ENCODE results near the gene GP9. TPM values are rescaled to one million over a fixed set of nuclear protein-coding genes. Genes with fewer than 3 reads are reported as not detected.

Gene GP9
- total RNA-seq, 4 donors from 2014 or later, result 0.64 to 1.2 TPM; not detected in 2

DNA sequence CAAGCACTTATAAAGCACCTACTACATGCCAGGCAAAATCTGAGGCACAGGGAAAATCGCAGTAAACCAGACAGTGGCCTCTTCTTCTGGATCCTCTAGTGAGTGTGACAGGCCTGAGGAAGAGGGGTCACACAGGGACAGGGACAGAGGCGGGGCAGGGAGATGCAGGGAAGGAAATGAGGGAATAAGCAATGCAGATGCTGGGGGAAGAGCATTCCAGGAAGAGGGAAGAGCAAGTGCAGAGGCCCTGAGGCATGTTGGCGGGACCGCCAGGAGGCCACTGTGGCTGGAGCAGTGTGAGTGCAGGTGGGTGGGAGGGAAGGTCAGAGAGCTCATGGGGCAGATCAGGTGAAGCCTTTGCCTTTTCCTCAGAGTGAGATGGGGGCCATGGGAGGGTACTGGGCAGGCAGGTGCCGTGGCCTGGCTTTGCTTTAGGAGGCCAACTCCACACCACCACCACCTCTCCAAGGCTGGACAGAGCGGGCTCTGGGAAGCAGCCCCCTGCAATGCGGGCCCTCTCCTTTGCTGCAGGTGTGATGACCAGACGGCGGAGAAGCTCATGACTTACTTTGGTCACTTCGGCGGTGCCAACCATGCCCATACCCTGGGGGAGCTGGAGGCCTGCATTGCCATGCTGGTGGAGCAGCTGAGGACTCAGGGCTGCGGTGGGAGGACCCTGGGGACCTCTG is 26.8 kb upstream of the GP9 start:
- no peak overlapping the region for H3K27ac ChIP-seq
- in situ Hi-C loops (cut with MboI; ENCODE audit: low pct_ligation_motif_present in 1 of 4, low pct_unique_long_range_greater_than_20kb in 1 of 4, low sequenced_read_pairs in 3 of 4), result no loop called here
- no peak for TF ChIP-seq POLR2A (IDR thresholded peaks at IDR 0.05)
- TF ChIP-seq EP300 (IDR thresholded peaks at IDR 0.05; ENCODE audit: low read depth), result no peak
- 90 to 100% methylated on average over 1 to 12 of the region's 12 CpGs for WGBS, 2 donors (ENCODE audit: low coverage in 1 of 2)
- no peaks in the 10 kb centered on the region for H3K9me3 ChIP-seq
- intact Hi-C loops (cut with DNase I; ENCODE audit: low total_unique reads), result no loop called here
- no peaks in the 10 kb centered on the region for H3K36me3 ChIP-seq
- DNase-seq, result no peak
- no peaks in the 10 kb centered on the region for H3K27me3 ChIP-seq
- no peaks in the 10 kb centered on the region for H3K4me1 ChIP-seq
- H3K4me3 ChIP-seq, result no peak overlapping the region

DNA sequence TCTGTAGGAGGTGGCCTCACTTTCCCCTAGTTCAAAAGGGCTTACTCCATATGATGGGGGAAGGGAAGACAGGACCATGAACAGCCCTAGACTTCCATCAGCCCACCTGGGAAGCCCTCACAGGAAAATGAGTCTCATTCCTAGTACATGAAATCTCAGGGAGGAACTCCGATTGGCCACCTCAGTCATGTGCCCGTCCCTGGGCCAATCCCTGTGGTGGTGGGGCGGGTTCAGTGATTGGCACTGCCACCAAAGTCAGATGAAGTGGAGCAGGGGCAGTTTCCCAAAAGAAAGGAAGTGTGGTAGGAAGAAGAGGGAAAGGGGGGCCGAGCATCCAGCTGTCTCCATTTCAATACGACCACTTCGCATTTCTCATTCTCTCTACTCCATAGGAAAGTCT is 25.9 kb upstream of the GP9 start:
- TF ChIP-seq, protein P1, sequence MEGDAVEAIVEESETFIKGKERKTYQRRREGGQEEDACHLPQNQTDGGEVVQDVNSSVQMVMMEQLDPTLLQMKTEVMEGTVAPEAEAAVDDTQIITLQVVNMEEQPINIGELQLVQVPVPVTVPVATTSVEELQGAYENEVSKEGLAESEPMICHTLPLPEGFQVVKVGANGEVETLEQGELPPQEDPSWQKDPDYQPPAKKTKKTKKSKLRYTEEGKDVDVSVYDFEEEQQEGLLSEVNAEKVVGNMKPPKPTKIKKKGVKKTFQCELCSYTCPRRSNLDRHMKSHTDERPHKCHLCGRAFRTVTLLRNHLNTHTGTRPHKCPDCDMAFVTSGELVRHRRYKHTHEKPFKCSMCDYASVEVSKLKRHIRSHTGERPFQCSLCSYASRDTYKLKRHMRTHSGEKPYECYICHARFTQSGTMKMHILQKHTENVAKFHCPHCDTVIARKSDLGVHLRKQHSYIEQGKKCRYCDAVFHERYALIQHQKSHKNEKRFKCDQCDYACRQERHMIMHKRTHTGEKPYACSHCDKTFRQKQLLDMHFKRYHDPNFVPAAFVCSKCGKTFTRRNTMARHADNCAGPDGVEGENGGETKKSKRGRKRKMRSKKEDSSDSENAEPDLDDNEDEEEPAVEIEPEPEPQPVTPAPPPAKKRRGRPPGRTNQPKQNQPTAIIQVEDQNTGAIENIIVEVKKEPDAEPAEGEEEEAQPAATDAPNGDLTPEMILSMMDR (IDR thresholded peaks at IDR 0.05), result no peak
- TF ChIP-seq EP300 (IDR thresholded peaks at IDR 0.05; ENCODE audit: low read depth), result no peak
- no peak for TF ChIP-seq POLR2AphosphoS5 (IDR thresholded peaks at IDR 0.05)
- no peak for TF ChIP-seq POLR2A (IDR thresholded peaks at IDR 0.05)
- in situ Hi-C loops (cut with MboI; ENCODE audit: low pct_ligation_motif_present in 1 of 4, low pct_unique_long_range_greater_than_20kb in 1 of 4, low sequenced_read_pairs in 3 of 4), result no loop called here
- no peak overlapping the region for H3K4me3 ChIP-seq
- intact Hi-C loops (cut with DNase I; ENCODE audit: low total_unique reads), result no loop called here
- DNase-seq, result no peak
- no peaks in the 10 kb centered on the region for H3K4me1 ChIP-seq
- no peaks in the 10 kb centered on the region for H3K36me3 ChIP-seq
- H3K9me3 ChIP-seq, result no peaks in the 10 kb centered on the region
- no peaks in the 10 kb centered on the region for H3K27me3 ChIP-seq
- WGBS, 2 donors (ENCODE audit: low coverage in 1 of 2), result 83 to 89% methylated on average over 5 to 6 of the region's 6 CpGs
- no peak overlapping the region for H3K27ac ChIP-seq

DNA sequence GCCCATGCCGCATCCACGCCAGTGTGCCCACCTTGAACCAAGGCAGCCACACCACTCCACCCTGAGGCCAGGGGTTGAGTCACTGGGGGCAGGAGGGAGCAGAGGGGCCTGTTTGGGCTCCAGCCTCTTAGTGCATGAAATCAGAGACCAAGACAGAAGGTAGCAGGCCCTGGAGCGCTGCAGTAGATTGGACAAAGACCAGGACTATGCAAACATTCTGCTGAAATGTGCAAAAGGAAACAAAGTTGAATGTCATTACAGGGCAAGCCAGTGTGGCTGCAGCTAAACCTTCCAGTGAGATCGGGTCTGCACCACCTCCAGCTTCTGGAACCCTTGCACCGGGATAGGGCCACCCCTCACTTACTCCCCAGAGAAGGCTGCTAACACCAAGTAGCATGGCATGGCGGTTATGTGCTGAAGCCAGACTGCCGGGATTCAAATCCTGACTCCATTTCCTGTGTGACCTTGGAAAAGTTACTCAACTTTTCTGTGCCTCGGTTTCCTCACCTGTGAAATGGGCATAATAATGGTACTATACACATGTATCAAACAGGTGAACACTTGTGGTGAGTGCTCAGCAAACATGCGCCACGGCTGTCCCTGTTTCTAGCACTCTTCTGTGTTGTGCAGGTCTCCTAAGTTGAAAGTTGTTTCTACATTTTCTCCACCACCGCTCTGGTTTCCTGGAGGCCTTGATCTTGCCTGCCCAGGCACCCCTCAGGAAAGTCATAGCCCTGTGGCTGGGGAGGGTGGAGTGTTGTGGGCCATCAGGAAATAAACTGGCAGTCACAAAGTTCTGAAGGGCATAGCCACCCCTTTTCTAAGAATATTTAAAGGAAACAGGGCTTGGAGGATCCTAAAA is 25.0 kb upstream of the GP9 start:
- 60 to 80% methylated on average over 1 to 11 of the region's 11 CpGs for WGBS, 2 donors (ENCODE audit: low coverage in 1 of 2)
- no peak for DNase-seq
- intact Hi-C loops (cut with DNase I; ENCODE audit: low total_unique reads) (no loop called here), in situ Hi-C loops (cut with MboI; ENCODE audit: low pct_ligation_motif_present in 1 of 4, low pct_unique_long_range_greater_than_20kb in 1 of 4, low sequenced_read_pairs in 3 of 4) (no loop called here)
- no peak overlapping the region for H3K4me3 ChIP-seq
- no peaks in the 10 kb centered on the region for H3K4me1 ChIP-seq
- no peaks in the 10 kb centered on the region for H3K27me3 ChIP-seq
- no peaks in the 10 kb centered on the region for H3K36me3 ChIP-seq
- TF ChIP-seq EP300 (IDR thresholded peaks at IDR 0.05; ENCODE audit: low read depth) (no peak), POLR2AphosphoS5 (IDR thresholded peaks at IDR 0.05) (no peak), POLR2A (IDR thresholded peaks at IDR 0.05) (no peak)
- TF ChIP-seq, protein P1 (IDR thresholded peaks at IDR 0.05), result no peak
- no peak overlapping the region for H3K27ac ChIP-seq
- H3K9me3 ChIP-seq, result no peaks in the 10 kb centered on the region

DNA sequence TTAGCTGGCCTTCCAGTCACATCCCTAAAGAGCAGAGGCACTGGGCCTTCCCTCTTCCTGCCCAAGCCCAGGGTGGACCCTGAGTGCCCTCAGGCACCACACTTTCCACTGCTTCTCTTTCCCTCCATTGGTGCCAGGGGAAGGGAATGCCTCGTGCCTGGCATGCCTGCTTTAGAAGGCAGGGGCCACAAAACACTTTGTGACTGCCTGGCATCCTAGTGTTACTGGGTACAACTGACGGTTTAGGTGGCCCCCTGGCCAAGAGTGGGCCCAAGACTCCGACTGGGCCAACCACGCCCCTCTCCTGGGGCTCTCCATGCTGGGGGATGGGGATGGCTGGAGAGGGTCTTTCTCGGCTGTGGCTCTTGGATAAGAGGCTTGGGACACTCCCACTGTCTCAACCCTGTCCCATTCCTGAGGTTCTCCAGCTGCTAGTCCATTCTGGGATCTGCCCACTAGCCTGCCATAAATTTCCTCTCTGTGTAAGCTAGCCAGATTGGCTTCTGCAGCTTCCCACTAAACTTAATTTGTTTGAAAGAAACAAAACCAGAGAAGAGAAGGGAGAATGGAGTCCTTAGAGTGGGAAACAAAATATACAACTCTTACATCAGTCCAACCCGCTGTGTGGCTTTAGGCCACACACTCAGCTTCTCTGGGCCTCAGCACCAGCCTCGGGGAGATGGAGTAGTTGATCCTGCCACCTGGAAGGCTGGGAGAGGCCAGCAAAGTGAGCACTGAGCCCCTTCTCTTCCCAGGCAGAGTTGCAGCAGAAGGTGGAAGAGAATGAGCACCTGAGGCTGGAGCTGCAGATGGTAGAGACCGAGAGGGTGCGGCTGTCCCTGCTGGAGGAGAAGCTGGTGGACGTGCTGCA is 24.1 kb upstream of the GP9 start:
- TF ChIP-seq, protein P1 (IDR thresholded peaks at IDR 0.05), result no peak
- TF ChIP-seq POLR2A (IDR thresholded peaks at IDR 0.05) (no peak), EP300 (IDR thresholded peaks at IDR 0.05; ENCODE audit: low read depth) (no peak), POLR2AphosphoS5 (IDR thresholded peaks at IDR 0.05) (no peak)
- Histone ChIP-seq H3K27me3 (no peaks in the 10 kb centered on the region), H3K27ac (no peak overlapping the region), H3K9me3 (no peaks in the 10 kb centered on the region), H3K36me3 (no peaks in the 10 kb centered on the region), H3K4me3 (no peak overlapping the region), H3K4me1 (no peaks in the 10 kb centered on the region)
- 82 to 90% methylated on average over 2 to 9 of the region's 10 CpGs for WGBS, 2 donors (ENCODE audit: low coverage in 1 of 2)
- intact Hi-C loops (cut with DNase I; ENCODE audit: low total_unique reads) (no loop called here), in situ Hi-C loops (cut with MboI; ENCODE audit: low pct_ligation_motif_present in 1 of 4, low pct_unique_long_range_greater_than_20kb in 1 of 4, low sequenced_read_pairs in 3 of 4) (no loop called here)
- DNase-seq, result no peak
